SK-N-MC (cell line): ENCODE measurements around the gene ALAS1.
"Not testable (repeated sequence)": the region's sequence is repeated elsewhere in the genome, so short reads cannot be mapped to it uniquely, and the experiment has no call there.

Experiments used
- DNase-seq: peaks from one replicate; pipeline ENCODE4 v3.0.0-alpha.2; 2011; ENCODE audit warnings: low read depth, low spot score
- H3K27ac ChIP-seq: fragments of 200-600 bp; sonication (generic); 2 replicates; pipeline ENCODE4 v1.5.1; 2016; ENCODE audit warnings: mixed run types
- H3K36me3 ChIP-seq: fragments of 200-600 bp; sonication (generic); 2 replicates; pipeline ENCODE4 v1.6.1; 2017; ENCODE audit warnings: antibody characterized with exemption, low read length, mixed read lengths; ENCODE audit not compliant: insufficient read depth
- H3K4me3 ChIP-seq: fragments of 200-600 bp; sonication (generic); 2 replicates; pipeline ENCODE4 v1.5.1; 2016
- H3K9ac ChIP-seq: fragments of 200-600 bp; sonication (generic); 2 replicates; pipeline ENCODE4 v1.8.0; 2017; ENCODE audit warnings: mixed run types, mixed read lengths; ENCODE audit not compliant: insufficient read length
- H3K9me3 ChIP-seq: fragments of 200-600 bp; sonication (generic); 2 replicates; pipeline ENCODE4 v1.6.1; 2017; ENCODE audit warnings: low read depth, mild to moderate bottlenecking, antibody characterized with exemption, low read length, moderate library complexity, mixed read lengths
- EZH2 ChIP-seq: fragments of 200-600 bp; sonication (generic); IDR thresholded peaks from one replicate; pipeline ENCODE4 v1.6.1; 2017; ENCODE audit warnings: antibody characterized with exemption
- FOXP2 ChIP-seq: optimal IDR thresholded peaks from 2 replicates; pipeline ENCODE3; 2011; ENCODE audit warnings: mild to moderate bottlenecking, moderate library complexity; ENCODE audit not compliant: insufficient read depth; ENCODE audit errors: extremely low read length, control extremely low read depth
- POLR2AphosphoS5 ChIP-seq: IDR thresholded peaks from 2 replicates; pipeline ENCODE4 v1.6.1; 2012; ENCODE audit warnings: mild to moderate bottlenecking, low read depth, low read length, borderline replicate concordance

The ALAS1 gene

GRCh38 chr3:52174896-52175295 is 23.1 kb upstream of the ALAS1 start:
- no peak overlapping the region for H3K27ac ChIP-seq
- H3K36me3 ChIP-seq: no peaks in the 10 kb centered on the region
- no peak overlapping the region for H3K9ac ChIP-seq
- no peak for TF ChIP-seq EZH2
- no peak for TF ChIP-seq FOXP2
- no peak for TF ChIP-seq POLR2AphosphoS5
- no peaks in the 10 kb centered on the region for H3K9me3 ChIP-seq
- DNase-seq: no peak
- H3K4me3 ChIP-seq: no peak overlapping the region

GRCh38 chr3:52175416-52176179 is 22.4 kb upstream of the ALAS1 start:
- H3K9me3 ChIP-seq: no peaks in the 10 kb centered on the region

GRCh38 chr3:52176180-52176752 is 21.7 kb upstream of the ALAS1 start:
- H3K9ac ChIP-seq: no peak overlapping the region
- TF ChIP-seq EZH2 (no peak), POLR2AphosphoS5 (no peak), FOXP2 (no peak)
- DNase-seq: no peak
- H3K9me3 ChIP-seq: no peaks in the 10 kb centered on the region
- H3K36me3 ChIP-seq: no peaks in the 10 kb centered on the region
- H3K4me3 ChIP-seq: no peak overlapping the region
- no peak overlapping the region for H3K27ac ChIP-seq

More at GRCh38 chr3:52175416-52176179, 22.4 kb upstream of the ALAS1 start:
- no peak overlapping the region for H3K9ac ChIP-seq
- H3K36me3 ChIP-seq: no peaks in the 10 kb centered on the region
- no peak overlapping the region for H3K4me3 ChIP-seq
- no peak for DNase-seq
- TF ChIP-seq POLR2AphosphoS5: no peak
- TF ChIP-seq FOXP2: no peak
- TF ChIP-seq EZH2: no peak
- H3K27ac ChIP-seq: no peak overlapping the region

GRCh38 chr3:52176951-52177700 is 20.8 kb upstream of the ALAS1 start:
- no peak overlapping the region for H3K27ac ChIP-seq
- no peak for DNase-seq
- H3K9me3 ChIP-seq: no peaks in the 10 kb centered on the region
- H3K4me3 ChIP-seq: no peak overlapping the region
- TF ChIP-seq POLR2AphosphoS5 (no peak), EZH2 (no peak), FOXP2 (no peak)
- no peak overlapping the region for H3K9ac ChIP-seq
- H3K36me3 ChIP-seq: no peaks in the 10 kb centered on the region

GRCh38 chr3:52177701-52178042 is 20.3 kb upstream of the ALAS1 start:
- H3K36me3 ChIP-seq: no peaks in the 10 kb centered on the region
- DNase-seq: no peak
- no peak overlapping the region for H3K27ac ChIP-seq

GRCh38 chr3:52178126-52178525 is 19.8 kb upstream of the ALAS1 start:
- H3K9me3 ChIP-seq, H3K9ac ChIP-seq, H3K27ac ChIP-seq, H3K36me3 ChIP-seq, H3K4me3 ChIP-seq, DNase-seq: not testable (repeated sequence)

More at GRCh38 chr3:52177701-52178042, 20.3 kb upstream of the ALAS1 start:
- Histone ChIP-seq H3K9me3 (no peaks in the 10 kb centered on the region), H3K9ac (no peak overlapping the region), H3K4me3 (no peak overlapping the region)
- TF ChIP-seq EZH2 (no peak), FOXP2 (no peak), POLR2AphosphoS5 (no peak)

- no peak for TF ChIP-seq EZH2
- TF ChIP-seq POLR2AphosphoS5: no peak
- no peak for TF ChIP-seq FOXP2
- no peak overlapping the region for H3K4me3 ChIP-seq
- no peak overlapping the region for H3K27ac ChIP-seq
- H3K9me3 ChIP-seq: no peaks in the 10 kb centered on the region
- DNase-seq: no peak
- H3K9ac ChIP-seq: no peak overlapping the region
- H3K36me3 ChIP-seq: no peaks in the 10 kb centered on the region
Observed at GRCh38 chr3:52178537-52178936, 19.4 kb upstream of the ALAS1 start.

GRCh38 chr3:52181543-52181942 is 16.4 kb upstream of the ALAS1 start:
- H3K27ac ChIP-seq: no peak overlapping the region
- no peaks in the 10 kb centered on the region for H3K36me3 ChIP-seq
- TF ChIP-seq POLR2AphosphoS5 (no peak), FOXP2 (no peak), EZH2 (no peak)
- H3K9me3 ChIP-seq: no peaks in the 10 kb centered on the region
- H3K4me3 ChIP-seq: no peak overlapping the region
- DNase-seq: no peak
- no peak overlapping the region for H3K9ac ChIP-seq
